Calu3 (cell line): ENCODE data around the gene AFAP1L2. TPM values are rescaled to one million over a fixed set of nuclear protein-coding genes. Genes with fewer than 3 reads are reported as not detected.

Experiments used
- BruUV-seq: library from RNA; stranded (reverse); fragments of 400-500 nt; replicated peaks from 2 replicates; lab custom pipeline; 2021; lab: Mats Ljungman, UMichigan
- CTCF ChIA-PET: fragments of 300-600 bp; sonication (Branson Sonifier 250); formaldehyde crosslinking; loops from one replicate; lab custom pipeline; 2022; ENCODE audit warnings: antibody characterized with exemption; lab: Charles Lee
- DNase-seq: peaks from one replicate; pipeline ENCODE4 v3.0.0; 2022
- H3K27ac Mint-ChIP-seq: one replicate; pipeline ENCODE4 v1.8.0; 2022; ENCODE audit warnings: mixed read lengths; ENCODE audit not compliant: unreplicated experiment
- H3K27me3 Mint-ChIP-seq: one replicate; pipeline ENCODE4 v1.8.0; 2022; ENCODE audit warnings: mixed read lengths; ENCODE audit not compliant: unreplicated experiment
- H3K36me3 Mint-ChIP-seq: one replicate; pipeline ENCODE4 v1.8.0; 2022; ENCODE audit warnings: mild to moderate bottlenecking, moderate library complexity, mixed read lengths; ENCODE audit not compliant: insufficient read depth, unreplicated experiment
- H3K4me1 Mint-ChIP-seq: one replicate; pipeline ENCODE4 v1.8.0; 2022; ENCODE audit warnings: mild to moderate bottlenecking, low read depth, mixed read lengths; ENCODE audit not compliant: unreplicated experiment
- H3K4me3 Mint-ChIP-seq: one replicate; pipeline ENCODE4 v1.8.0; 2022; ENCODE audit warnings: mild to moderate bottlenecking, low read depth, moderate library complexity, mixed read lengths; ENCODE audit not compliant: unreplicated experiment
- H3K9me3 Mint-ChIP-seq: one replicate; pipeline ENCODE4 v1.8.0; 2022; ENCODE audit warnings: low read depth, mixed read lengths; ENCODE audit not compliant: unreplicated experiment
- CTCF ChIP-seq: fragments of 200-600 bp; IDR thresholded peaks from one replicate; pipeline ENCODE4 v1.8.0; 2022; ENCODE audit warnings: antibody characterized with exemption; ENCODE audit not compliant: unreplicated experiment
- intact Hi-C: fragments of 100-400 bp; cut with micrococcal nuclease; formaldehyde crosslinking; loops from one replicate; pipeline ENCODE4 v1.10.0; 2022; ENCODE audit not compliant: unreplicated experiment
- total RNA-seq: library from RNA; stranded (reverse); gene quantifications from 2 replicates; pipeline ENCODE4 v1.2.3, GENCODE V29; 2022

Gene AFAP1L2
- total RNA-seq, 1 experiment from 2014 or later: 0.76 TPM

DNA sequence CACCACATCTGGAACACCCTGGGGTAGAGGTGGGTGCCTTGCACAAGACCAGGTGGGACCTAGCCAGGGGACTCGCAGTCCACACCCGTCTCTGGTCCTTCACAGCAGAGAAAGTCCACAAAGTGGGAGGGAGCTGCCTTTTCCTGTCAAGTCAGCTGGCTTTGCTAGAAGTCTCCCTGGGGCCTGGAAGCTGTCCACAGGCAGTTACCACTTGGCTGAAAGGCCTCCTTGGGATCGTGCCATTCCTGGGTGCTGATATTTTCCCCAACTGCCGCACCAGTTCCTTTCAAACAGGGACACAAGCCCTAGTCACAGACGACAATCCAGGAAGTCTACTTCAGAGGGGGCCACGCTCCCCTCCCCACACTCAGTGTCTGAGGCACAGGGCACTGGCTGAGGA, 75.4 kb downstream of the AFAP1L2 start:
- BruUV-seq: no TSS peak
- CTCF ChIA-PET: no interaction called here
- no peaks in the 10 kb centered on the region for H3K9me3 Mint-ChIP-seq
- no peaks in the 10 kb centered on the region for H3K36me3 Mint-ChIP-seq
- H3K27ac Mint-ChIP-seq: no peak overlapping the region
- DNase-seq: no peak
- H3K4me1 Mint-ChIP-seq: no peaks in the 10 kb centered on the region
- TF ChIP-seq CTCF: no peak
- intact Hi-C loops: no loop called here
- H3K4me3 Mint-ChIP-seq: no peak overlapping the region
- H3K27me3 Mint-ChIP-seq: peaks cover 3% of the 10 kb centered on the region

DNA sequence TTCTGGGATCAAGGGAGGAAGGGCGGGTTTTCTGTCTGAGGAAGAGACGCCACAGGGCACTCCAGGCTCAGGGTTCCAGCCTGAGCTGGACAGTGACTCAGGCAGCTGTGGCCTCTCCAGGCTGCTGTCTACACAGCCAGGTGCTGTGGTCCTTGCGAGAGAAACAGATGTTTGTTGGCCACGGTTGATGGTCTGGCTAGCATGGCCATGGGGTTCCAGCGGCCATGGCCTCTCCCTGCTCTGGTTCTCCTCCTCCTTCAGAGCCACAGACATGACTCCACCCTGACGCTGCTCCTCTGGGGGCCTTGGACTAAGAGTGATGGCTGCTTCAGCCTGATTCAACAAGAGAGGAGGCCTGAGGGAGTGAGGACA, 75.9 kb downstream of the AFAP1L2 start:
- no TSS peak for BruUV-seq
- Mint-ChIP-seq H3K36me3 (no peaks in the 10 kb centered on the region), H3K9me3 (no peaks in the 10 kb centered on the region), H3K27ac (no peak overlapping the region), H3K27me3 (no peaks in the 10 kb centered on the region), H3K4me1 (no peaks in the 10 kb centered on the region), H3K4me3 (no peak overlapping the region)
- TF ChIP-seq CTCF: no peak
- intact Hi-C loops: no loop called here
- no peak for DNase-seq
- CTCF ChIA-PET: no interaction called here

- intact Hi-C loops: no loop called here
- Mint-ChIP-seq H3K27me3 (no peaks in the 10 kb centered on the region), H3K27ac (no peak overlapping the region), H3K4me3 (no peak overlapping the region), H3K36me3 (no peaks in the 10 kb centered on the region), H3K4me1 (no peaks in the 10 kb centered on the region), H3K9me3 (no peaks in the 10 kb centered on the region)
- no TSS peak for BruUV-seq
- no peak for DNase-seq
- no peak for TF ChIP-seq CTCF
- CTCF ChIA-PET: no interaction called here
These were observed 76.5 kb downstream of the AFAP1L2 start for GRCh38 chr10:114327537-114328440.

DNA sequence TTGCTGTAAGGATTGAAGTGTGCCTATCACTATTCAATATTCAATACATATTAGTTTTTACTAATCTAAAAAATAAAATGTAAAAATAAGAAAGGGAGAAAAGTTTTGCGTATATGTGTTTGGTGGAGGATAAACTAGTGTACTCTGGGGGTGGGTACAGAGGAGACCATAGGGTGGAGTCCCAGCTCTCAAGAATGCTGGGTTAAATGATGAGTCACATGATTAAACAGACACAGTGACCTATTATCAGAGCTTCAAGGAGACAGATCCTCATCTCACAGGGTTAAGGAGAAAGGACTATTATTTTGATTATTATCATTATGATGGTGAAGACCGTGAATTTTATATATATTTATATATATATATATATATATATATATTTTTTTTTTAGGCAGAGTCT, 77.5 kb downstream of the AFAP1L2 start:
- Mint-ChIP-seq H3K4me3 (no peak overlapping the region), H3K36me3 (no peaks in the 10 kb centered on the region), H3K27me3 (no peaks in the 10 kb centered on the region), H3K27ac (no peak overlapping the region), H3K4me1 (peaks cover 8% of the 10 kb centered on the region), H3K9me3 (no peaks in the 10 kb centered on the region)
- DNase-seq: no peak
- no TSS peak for BruUV-seq
- no peak for TF ChIP-seq CTCF
- intact Hi-C loops: no loop called here
- CTCF ChIA-PET: no interaction called here
